H1 (cell line): ENCODE data around the gene KDM6A. TPM values are rescaled to one million over a fixed set of nuclear protein-coding genes. Genes with fewer than 3 reads are reported as not detected.

Experiments used
- CHD1 ChIP-seq: IDR thresholded peaks from 2 replicates; pipeline ENCODE4 v1.6.1; 2012; ENCODE audit warnings: low read depth, low read length, improper control_type of control experiment
- polyA plus RNA-seq, 7 experiments: library from polyadenylated mRNA; depleted of rRNA in 3 of 7; stranded (reverse) in 5 of 7; unstranded in 2 of 7; fragments of >200 nt in 5 of 7; fragments of 200-250 nt in 2 of 7; gene quantifications; 1 replicate in 5 of 7; 2 replicates in 1 of 7; 4 replicates in 1 of 7; pipeline versions ENCODE4 v1.2.1 to v1.2.3, GENCODE V29; 2011 to 2013; ENCODE audit warnings: missing spikeins in 2 of 7, mixed read lengths in 2 of 7
- total RNA-seq: library from RNA; stranded (reverse); fragmentation: NEBNext Ultra II Directional; extraction: Animal tissue kit (Norgen Biotek cat#: 25700); gene quantifications from 2 replicates; pipeline ENCODE4 v1.2.1, GENCODE V29; 2021

Gene KDM6A
- total and polyA plus RNA-seq, 2 of the 8 experiments (the other 6 are each of a cell fraction or from before 2014, with no cell fraction given): 43.5 to 58.4 TPM

- no peak for TF ChIP-seq CHD1
These were observed 128.1 kb downstream of the KDM6A start (continued) for GRCh38 chrX:45001048-45001447.
